Measurements from ENCODE around the gene OR2S2. TPM values are rescaled to one million over a fixed set of nuclear protein-coding genes. Genes with fewer than 3 reads are reported as not detected.

The OR2S2 gene
- total RNA-seq, 2 experiments from 2014 or later = not detected

DNA sequence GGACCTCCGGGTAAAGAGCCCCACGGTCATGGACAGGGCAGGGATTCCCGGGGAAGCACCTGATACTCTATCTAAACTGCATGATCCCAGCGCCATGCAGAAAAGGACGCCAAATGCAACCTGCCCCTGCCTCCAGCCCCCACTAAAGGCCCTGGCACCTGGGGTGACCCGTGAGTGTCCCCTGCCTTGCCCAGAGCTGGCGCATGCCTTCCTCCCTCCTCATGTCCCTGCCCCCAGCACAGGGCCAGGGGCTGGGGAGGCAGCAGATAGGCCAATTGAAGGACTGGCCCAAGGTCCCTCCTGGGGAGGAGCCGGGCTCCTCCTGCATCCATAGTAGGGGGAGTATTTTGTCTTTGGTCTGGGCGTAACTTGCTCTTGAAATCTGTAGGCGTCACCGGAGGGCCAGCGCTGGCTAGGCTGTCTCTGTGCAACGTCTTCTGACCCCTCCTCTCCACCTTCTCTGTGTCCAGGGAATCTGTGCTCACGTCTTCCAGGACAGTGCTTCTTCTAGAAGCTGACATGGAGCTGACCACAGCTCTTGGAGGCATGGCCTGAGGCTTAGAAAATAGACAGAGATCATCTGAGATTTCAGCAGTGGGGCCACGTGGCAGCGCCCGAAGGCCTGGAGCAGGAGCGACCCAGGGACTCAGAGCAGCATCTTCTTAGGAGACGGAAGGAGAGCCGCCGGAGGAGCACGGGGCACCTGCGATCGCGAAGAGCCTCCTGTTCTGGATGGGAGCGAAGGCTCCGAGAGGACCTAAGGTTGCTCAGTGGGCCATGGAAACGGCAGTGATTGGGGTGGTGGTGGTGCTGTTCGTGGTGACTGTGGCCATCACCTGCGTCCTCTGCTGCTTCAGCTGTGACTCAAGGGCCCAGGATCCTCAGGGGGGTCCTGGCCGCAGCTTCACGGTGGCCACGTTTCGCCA is 48.0 kb downstream of the OR2S2 start:
- Histone ChIP-seq H3K36me3 (ENCODE audit: insufficient read depth, low read length) (no peaks in the 10 kb centered on the region), H3K9me3 (ENCODE audit: control insufficient read depth in 1 of 2, insufficient read depth in 1 of 2, low read length in 2 of 2) (no peaks in the 10 kb centered on the region), H3K4me3 (ENCODE audit: low read length) (no peak overlapping the region), H3K4me1 (ENCODE audit: insufficient read depth, low read length) (peaks cover 82% of the 10 kb centered on the region), H3K27me3 (ENCODE audit: control insufficient read depth in 1 of 2, insufficient read depth in 2 of 2, low read length in 2 of 2) (no peaks in the 10 kb centered on the region), H3K27ac (ENCODE audit: low read depth in 1 of 2, low read length in 2 of 2) (peak overlapping the region; percentile 62 to 78)
- H3K4me3 Mint-ChIP-seq = peak overlapping the region; percentile 45
- ChIA-PET CTCF (interaction anchor here (1.2 kb wide), 1 partner anchor 9 kb away, joined by 4 read pairs; no protein-coding TSS in a partner anchor), POLR2A (interaction anchor here (1.7 kb wide), 1 partner anchor 31 kb away, joined by 11 read pairs; no protein-coding TSS in a partner anchor)
- peak overlapping the region; percentile 88 for H3K27ac Mint-ChIP-seq
- H3K4me1 Mint-ChIP-seq (ENCODE audit: low read depth) = peaks cover 64% of the 10 kb centered on the region
- H3K36me3 Mint-ChIP-seq (ENCODE audit: low read depth) = no peaks in the 10 kb centered on the region
- ATAC-seq (ENCODE audit: poor library complexity) (no peak), DNase-seq (no peak)
- TF ChIP-seq, protein P1, sequence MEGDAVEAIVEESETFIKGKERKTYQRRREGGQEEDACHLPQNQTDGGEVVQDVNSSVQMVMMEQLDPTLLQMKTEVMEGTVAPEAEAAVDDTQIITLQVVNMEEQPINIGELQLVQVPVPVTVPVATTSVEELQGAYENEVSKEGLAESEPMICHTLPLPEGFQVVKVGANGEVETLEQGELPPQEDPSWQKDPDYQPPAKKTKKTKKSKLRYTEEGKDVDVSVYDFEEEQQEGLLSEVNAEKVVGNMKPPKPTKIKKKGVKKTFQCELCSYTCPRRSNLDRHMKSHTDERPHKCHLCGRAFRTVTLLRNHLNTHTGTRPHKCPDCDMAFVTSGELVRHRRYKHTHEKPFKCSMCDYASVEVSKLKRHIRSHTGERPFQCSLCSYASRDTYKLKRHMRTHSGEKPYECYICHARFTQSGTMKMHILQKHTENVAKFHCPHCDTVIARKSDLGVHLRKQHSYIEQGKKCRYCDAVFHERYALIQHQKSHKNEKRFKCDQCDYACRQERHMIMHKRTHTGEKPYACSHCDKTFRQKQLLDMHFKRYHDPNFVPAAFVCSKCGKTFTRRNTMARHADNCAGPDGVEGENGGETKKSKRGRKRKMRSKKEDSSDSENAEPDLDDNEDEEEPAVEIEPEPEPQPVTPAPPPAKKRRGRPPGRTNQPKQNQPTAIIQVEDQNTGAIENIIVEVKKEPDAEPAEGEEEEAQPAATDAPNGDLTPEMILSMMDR (IDR thresholded peaks at IDR 0.05) = no peak
- intact Hi-C loops (cut with DNase I, micrococcal nuclease) = loop anchor here in 1 of 2 experiments (2.0 kb wide), 1 partner anchor 31 kb away; no protein-coding TSS in a partner anchor
- H3K9me3 Mint-ChIP-seq = no peaks in the 10 kb centered on the region
- H3K27me3 Mint-ChIP-seq = no peaks in the 10 kb centered on the region

DNA sequence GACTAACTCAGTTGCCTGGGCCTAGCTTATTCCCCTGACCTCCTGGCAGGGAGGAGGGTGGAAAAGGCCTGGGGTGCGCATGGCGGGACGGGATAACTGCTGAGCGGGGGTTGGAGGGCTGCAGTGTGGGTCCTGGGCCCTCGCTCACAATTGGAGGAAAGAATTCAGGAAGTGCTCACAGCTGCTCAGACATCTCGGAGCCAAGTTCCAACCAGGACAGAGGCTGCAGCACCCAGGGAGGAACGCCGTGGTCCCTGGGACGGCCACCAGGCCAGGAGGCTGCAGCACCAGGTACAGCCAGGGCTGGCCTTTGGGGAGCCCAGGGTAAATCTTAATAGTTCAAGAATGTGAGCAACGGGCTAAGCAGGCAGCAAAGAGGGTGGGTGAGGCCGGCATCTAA is 48.7 kb downstream of the OR2S2 start, which contains the start of gene SPAAR:
Gene SPAAR (plus strand): TSS at position 217 of the 400 bp plus-strand sequence. CDS start 974 bp downstream, outside the sequence.
- DNase-seq (no peak), ATAC-seq (ENCODE audit: poor library complexity) (no peak)
- Histone ChIP-seq H3K36me3 (ENCODE audit: insufficient read depth, low read length) (no peaks in the 10 kb centered on the region), H3K27ac (ENCODE audit: low read depth in 1 of 2, low read length in 2 of 2) (peak within 1 kb of the TSS; percentile 62 to 78), H3K9me3 (ENCODE audit: control insufficient read depth in 1 of 2, insufficient read depth in 1 of 2, low read length in 2 of 2) (no peaks in the 10 kb centered on the region), H3K4me3 (ENCODE audit: low read length) (no peak within 1 kb of the TSS), H3K27me3 (ENCODE audit: control insufficient read depth in 1 of 2, insufficient read depth in 2 of 2, low read length in 2 of 2) (no peaks in the 10 kb centered on the region), H3K4me1 (ENCODE audit: insufficient read depth, low read length) (peaks cover 87% of the 10 kb centered on the region)
- POLR2A ChIA-PET = interaction anchor here (1.0 kb wide), 1 partner anchor 25 kb away, joined by 3 read pairs; no protein-coding TSS in a partner anchor
- intact Hi-C loops (cut with DNase I, micrococcal nuclease) = no loop called here
- H3K27me3 Mint-ChIP-seq = no peaks in the 10 kb centered on the region
- peak within 1 kb of the TSS; percentile 71 for H3K4me3 Mint-ChIP-seq
- H3K4me1 Mint-ChIP-seq (ENCODE audit: low read depth) = peaks cover 71% of the 10 kb centered on the region
- CTCF ChIA-PET = no interaction called here
- H3K36me3 Mint-ChIP-seq (ENCODE audit: low read depth) = no peaks in the 10 kb centered on the region
- H3K27ac Mint-ChIP-seq = peak within 1 kb of the TSS; percentile 88
- no peaks in the 10 kb centered on the region for H3K9me3 Mint-ChIP-seq
- TF ChIP-seq, protein P1 (IDR thresholded peaks at IDR 0.05) = no peak

DNA sequence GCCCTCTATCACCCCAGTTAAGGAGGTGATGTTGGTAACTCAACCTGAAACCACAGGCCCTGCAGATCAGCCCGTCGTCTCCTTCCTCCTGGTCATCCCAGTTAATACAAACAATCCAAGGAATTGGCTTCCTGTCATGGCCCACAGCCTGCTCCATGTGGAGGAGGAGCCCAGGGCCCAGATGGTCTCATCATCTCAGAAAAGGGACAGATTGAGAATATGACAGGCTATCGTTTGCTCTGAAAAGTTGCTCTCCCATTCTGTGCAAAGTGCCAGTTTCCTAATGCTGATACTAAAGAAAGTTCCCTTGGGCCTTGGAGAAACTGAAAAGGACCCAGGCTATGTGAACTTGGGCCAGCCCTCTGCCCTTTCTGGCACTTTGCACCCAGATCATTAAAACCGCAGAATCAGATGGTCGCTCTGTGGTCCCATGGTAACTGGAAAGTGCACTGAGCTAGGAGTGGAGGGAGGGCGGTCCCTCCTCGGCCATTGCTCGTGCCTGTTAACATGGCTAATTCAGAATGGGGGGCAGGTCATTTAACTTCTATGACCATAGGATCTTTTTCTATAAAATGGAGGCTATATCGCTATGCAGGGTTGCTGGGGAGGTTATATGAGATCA is 49.3 kb downstream of the OR2S2 start:
- CTCF ChIA-PET = no interaction called here
- Histone ChIP-seq H3K4me3 (ENCODE audit: low read length) (no peak overlapping the region), H3K36me3 (ENCODE audit: insufficient read depth, low read length) (no peaks in the 10 kb centered on the region), H3K4me1 (ENCODE audit: insufficient read depth, low read length) (peaks cover 90% of the 10 kb centered on the region), H3K27me3 (ENCODE audit: control insufficient read depth in 1 of 2, insufficient read depth in 2 of 2, low read length in 2 of 2) (no peaks in the 10 kb centered on the region), H3K27ac (ENCODE audit: low read depth in 1 of 2, low read length in 2 of 2) (peak overlapping the region; percentile 21 to 78), H3K9me3 (ENCODE audit: control insufficient read depth in 1 of 2, insufficient read depth in 1 of 2, low read length in 2 of 2) (no peaks in the 10 kb centered on the region)
- no peaks in the 10 kb centered on the region for H3K36me3 Mint-ChIP-seq (ENCODE audit: low read depth)
- intact Hi-C loops (cut with DNase I, micrococcal nuclease) = no loop called here
- H3K9me3 Mint-ChIP-seq = no peaks in the 10 kb centered on the region
- DNase-seq (no peak), ATAC-seq (ENCODE audit: poor library complexity) (no peak)
- TF ChIP-seq, protein P1 (IDR thresholded peaks at IDR 0.05) = no peak
- no peaks in the 10 kb centered on the region for H3K27me3 Mint-ChIP-seq
- POLR2A ChIA-PET = interaction anchor here (1.0 to 2.2 kb wide), 2 partner anchors 26 to 32 kb away, joined by 3 to 5 read pairs; no protein-coding TSS in a partner anchor
- peaks cover 75% of the 10 kb centered on the region for H3K4me1 Mint-ChIP-seq (ENCODE audit: low read depth)
- peak overlapping the region; percentile 71 for H3K4me3 Mint-ChIP-seq
- peak overlapping the region; percentile 88 for H3K27ac Mint-ChIP-seq
